Astrocyte (in vitro differentiated cells and primary cell): ENCODE data around the gene RIOK2. TPM values are rescaled to one million over a fixed set of nuclear protein-coding genes. Genes with fewer than 3 reads are reported as not detected.

Source experiments
- DNase-seq: peaks from one replicate; pipeline ENCODE4 v3.0.0-alpha.2; 2010; ENCODE audit warnings: low read depth
- FAIRE-seq: peaks from 2 replicates; lab custom pipeline; 2011; peaks lifted over from hg19 to GRCh38; lab: Jason Lieb, UNC
- H2AFZ ChIP-seq: 2 replicates; pipeline ENCODE4 v1.6.0; 2012; ENCODE audit warnings: low read depth, low read length, inconsistent platforms
- H3K27ac ChIP-seq: 2 replicates; pipeline ENCODE4 v1.5.1; 2011; ENCODE audit warnings: low read depth, low read length, inconsistent platforms
- H3K27me3 ChIP-seq: 2 replicates; pipeline ENCODE4 v1.6.0; 2011; ENCODE audit warnings: low read length, inconsistent platforms; ENCODE audit not compliant: insufficient read depth
- H3K36me3 ChIP-seq: 2 replicates; pipeline ENCODE4 v1.5.1; 2011; ENCODE audit warnings: low read length, inconsistent platforms; ENCODE audit not compliant: insufficient read depth
- H3K4me1 ChIP-seq: 2 replicates; pipeline ENCODE4 v1.5.1; 2011; ENCODE audit warnings: low read length, inconsistent platforms; ENCODE audit not compliant: insufficient read depth
- H3K4me2 ChIP-seq: 2 replicates; pipeline ENCODE4 v1.6.0; 2012; ENCODE audit warnings: low read length, inconsistent platforms
- H3K4me3 ChIP-seq: 2 replicates; pipeline ENCODE4 v1.5.1; 2011; ENCODE audit warnings: low read depth, mild to moderate bottlenecking, low read length, inconsistent platforms; ENCODE audit not compliant: insufficient read depth
- H3K79me2 ChIP-seq: 2 replicates; pipeline ENCODE4 v1.6.0; 2012; ENCODE audit warnings: mild to moderate bottlenecking, low read length, inconsistent platforms; ENCODE audit not compliant: insufficient read depth
- H3K9ac ChIP-seq: 2 replicates; pipeline ENCODE4 v1.6.0; 2012; ENCODE audit warnings: mild to moderate bottlenecking, low read length, inconsistent platforms
- H3K9me3 ChIP-seq: 2 replicates; pipeline ENCODE4 v1.5.1; 2012; ENCODE audit warnings: low read depth, mild to moderate bottlenecking, low read length, inconsistent platforms; ENCODE audit not compliant: insufficient read depth
- H4K20me1 ChIP-seq: 2 replicates; pipeline ENCODE4 v1.6.0; 2012; ENCODE audit warnings: low read length, inconsistent platforms; ENCODE audit not compliant: insufficient read depth
- H3K27ac Mint-ChIP-seq: one replicate; pipeline ENCODE4 v1.8.0; 2021; ENCODE audit warnings: mild to moderate bottlenecking, mixed read lengths; ENCODE audit not compliant: unreplicated experiment
- H3K27me3 Mint-ChIP-seq: one replicate; pipeline ENCODE4 v1.8.0; 2021; ENCODE audit warnings: low read depth, mixed read lengths; ENCODE audit not compliant: unreplicated experiment
- H3K36me3 Mint-ChIP-seq: one replicate; pipeline ENCODE4 v1.8.0; 2021; ENCODE audit warnings: low read depth, mixed read lengths; ENCODE audit not compliant: unreplicated experiment
- H3K4me1 Mint-ChIP-seq: one replicate; pipeline ENCODE4 v1.8.0; 2021; ENCODE audit warnings: low read depth, mixed read lengths; ENCODE audit not compliant: unreplicated experiment
- H3K4me3 Mint-ChIP-seq: one replicate; pipeline ENCODE4 v1.8.0; 2021; ENCODE audit warnings: mild to moderate bottlenecking, moderate library complexity, mixed read lengths; ENCODE audit not compliant: unreplicated experiment
- H3K9me3 Mint-ChIP-seq: one replicate; pipeline ENCODE4 v1.8.0; 2021; ENCODE audit warnings: mild to moderate bottlenecking, mixed read lengths; ENCODE audit not compliant: unreplicated experiment
- EZH2 ChIP-seq: IDR thresholded peaks from 2 replicates; pipeline ENCODE4 v1.6.1; 2012; ENCODE audit warnings: mild to moderate bottlenecking, low read length, inconsistent platforms; ENCODE audit not compliant: insufficient read depth
- total RNA-seq: library from RNA; stranded (reverse); gene quantifications from 2 replicates; pipeline ENCODE4 v1.2.1, GENCODE V29; 2021
- TF ChIP-seq, protein P1 (sequence below): IDR thresholded peaks from 2 replicates; pipeline ENCODE4 v1.5.1; 2011; ENCODE audit warnings: low read depth, mild to moderate bottlenecking, inconsistent platforms, low read length, moderate library complexity; ENCODE audit not compliant: insufficient read depth

RIOK2 gene
- total RNA-seq, 1 donor from 2014 or later = 39.4 TPM

- Histone ChIP-seq H2AFZ (no peak overlapping the region), H3K9ac (no peak overlapping the region), H3K27ac (no peak overlapping the region), H3K4me3 (no peak overlapping the region), H3K4me1 (no peaks in the 10 kb centered on the region), H3K4me2 (no peak overlapping the region), H3K9me3 (no peaks in the 10 kb centered on the region), H3K36me3 (peaks cover 71% of the 10 kb centered on the region), H4K20me1 (no peaks in the 10 kb centered on the region), H3K27me3 (no peaks in the 10 kb centered on the region), H3K79me2 (no peaks in the 10 kb centered on the region)
- no peak overlapping the region for H3K27ac Mint-ChIP-seq
- H3K9me3 Mint-ChIP-seq = no peaks in the 10 kb centered on the region
- peaks cover 10% of the 10 kb centered on the region for H3K36me3 Mint-ChIP-seq
- no peak for FAIRE-seq
- DNase-seq = no peak
- no peaks in the 10 kb centered on the region for H3K27me3 Mint-ChIP-seq
- no peaks in the 10 kb centered on the region for H3K4me1 Mint-ChIP-seq
- TF ChIP-seq, protein P1, sequence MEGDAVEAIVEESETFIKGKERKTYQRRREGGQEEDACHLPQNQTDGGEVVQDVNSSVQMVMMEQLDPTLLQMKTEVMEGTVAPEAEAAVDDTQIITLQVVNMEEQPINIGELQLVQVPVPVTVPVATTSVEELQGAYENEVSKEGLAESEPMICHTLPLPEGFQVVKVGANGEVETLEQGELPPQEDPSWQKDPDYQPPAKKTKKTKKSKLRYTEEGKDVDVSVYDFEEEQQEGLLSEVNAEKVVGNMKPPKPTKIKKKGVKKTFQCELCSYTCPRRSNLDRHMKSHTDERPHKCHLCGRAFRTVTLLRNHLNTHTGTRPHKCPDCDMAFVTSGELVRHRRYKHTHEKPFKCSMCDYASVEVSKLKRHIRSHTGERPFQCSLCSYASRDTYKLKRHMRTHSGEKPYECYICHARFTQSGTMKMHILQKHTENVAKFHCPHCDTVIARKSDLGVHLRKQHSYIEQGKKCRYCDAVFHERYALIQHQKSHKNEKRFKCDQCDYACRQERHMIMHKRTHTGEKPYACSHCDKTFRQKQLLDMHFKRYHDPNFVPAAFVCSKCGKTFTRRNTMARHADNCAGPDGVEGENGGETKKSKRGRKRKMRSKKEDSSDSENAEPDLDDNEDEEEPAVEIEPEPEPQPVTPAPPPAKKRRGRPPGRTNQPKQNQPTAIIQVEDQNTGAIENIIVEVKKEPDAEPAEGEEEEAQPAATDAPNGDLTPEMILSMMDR = no peak
- TF ChIP-seq EZH2 = no peak
- no peak overlapping the region for H3K4me3 Mint-ChIP-seq
Measured at GRCh38 chr5:97172227-97172626, 10.8 kb downstream of the RIOK2 start.

- no peaks in the 10 kb centered on the region for H3K4me1 ChIP-seq
- no peaks in the 10 kb centered on the region for H4K20me1 ChIP-seq
- H3K9me3 Mint-ChIP-seq = no peaks in the 10 kb centered on the region
- no peak overlapping the region for H3K27ac Mint-ChIP-seq
- no peaks in the 10 kb centered on the region for H3K27me3 ChIP-seq
- no peak overlapping the region for H3K4me2 ChIP-seq
- H3K79me2 ChIP-seq = no peaks in the 10 kb centered on the region
- peaks cover 10% of the 10 kb centered on the region for H3K36me3 Mint-ChIP-seq
- no peak overlapping the region for H3K4me3 Mint-ChIP-seq
- H3K36me3 ChIP-seq = peaks cover 69% of the 10 kb centered on the region
- H3K9ac ChIP-seq = no peak overlapping the region
- no peak for FAIRE-seq
- H3K27ac ChIP-seq = no peak overlapping the region
- H3K4me1 Mint-ChIP-seq = no peaks in the 10 kb centered on the region
- no peak overlapping the region for H3K4me3 ChIP-seq
- no peak for DNase-seq
- H2AFZ ChIP-seq = no peak overlapping the region
- no peaks in the 10 kb centered on the region for H3K9me3 ChIP-seq
- H3K27me3 Mint-ChIP-seq = no peaks in the 10 kb centered on the region
- TF ChIP-seq EZH2 = no peak
- TF ChIP-seq, protein P1 = no peak
Measured at GRCh38 chr5:97171703-97172102, 11.3 kb downstream of the RIOK2 start.

- no peaks in the 10 kb centered on the region for H3K4me1 ChIP-seq
- H2AFZ ChIP-seq = no peak overlapping the region
- peaks cover 3% of the 10 kb centered on the region for H3K4me1 Mint-ChIP-seq
- H3K4me3 Mint-ChIP-seq = no peak overlapping the region
- peaks cover 56% of the 10 kb centered on the region for H3K36me3 ChIP-seq
- no peaks in the 10 kb centered on the region for H3K27me3 Mint-ChIP-seq
- no peaks in the 10 kb centered on the region for H3K79me2 ChIP-seq
- H3K27me3 ChIP-seq = no peaks in the 10 kb centered on the region
- peaks cover 15% of the 10 kb centered on the region for H3K36me3 Mint-ChIP-seq
- no peak overlapping the region for H3K27ac ChIP-seq
- DNase-seq (no peak), FAIRE-seq (no peak)
- no peak overlapping the region for H3K9ac ChIP-seq
- H4K20me1 ChIP-seq = peaks cover 5% of the 10 kb centered on the region
- H3K9me3 Mint-ChIP-seq = no peaks in the 10 kb centered on the region
- H3K9me3 ChIP-seq = no peaks in the 10 kb centered on the region
- no peak for TF ChIP-seq EZH2
- TF ChIP-seq, protein P1 = no peak
- H3K4me3 ChIP-seq = no peak overlapping the region
- no peak overlapping the region for H3K4me2 ChIP-seq
- H3K27ac Mint-ChIP-seq = no peak overlapping the region
Measured at GRCh38 chr5:97167435-97167834, 15.6 kb downstream of the RIOK2 start.
